Transverse colon (tissue), 4 donors: Measurements from ENCODE around the gene FOXI3. TPM values are rescaled to one million over a fixed set of nuclear protein-coding genes. Genes with fewer than 3 reads are reported as not detected.

Experiments used
- DNase-seq: peaks from one replicate; pipeline ENCODE4 v3.0.0-alpha.2; 2019
- H3K27ac ChIP-seq, 4 donors: fragments of 200-600 bp; sonication (generic); 2 replicates each; pipeline ENCODE4 v1.5.1; 2016 to 2018; ENCODE audit warnings: inconsistent platforms in 4 of 4
- H3K27me3 ChIP-seq: fragments of 200-600 bp; sonication (generic); 2 replicates; pipeline ENCODE4 v1.5.1; 2017; ENCODE audit warnings: inconsistent platforms
- H3K36me3 ChIP-seq, 4 donors: fragments of 200-600 bp; sonication (generic); 2 replicates each; pipeline ENCODE4 v1.5.1; 2017 to 2019; ENCODE audit warnings: inconsistent platforms in 4 of 4
- H3K4me1 ChIP-seq, 4 donors: fragments of 200-600 bp; sonication (generic); 2 replicates each; pipeline ENCODE4 v1.5.1; 2017 to 2020; ENCODE audit warnings: inconsistent platforms in 4 of 4
- H3K4me3 ChIP-seq, 4 donors: fragments of 200-600 bp; sonication (generic); 1 replicate in 1 of 4; 2 replicates in 3 of 4; pipeline versions ENCODE4 v1.5.1 to v1.6.1; 2017 to 2019; ENCODE audit warnings: inconsistent platforms in 4 of 4
- H3K9me3 ChIP-seq, 2 donors: fragments of 200-600 bp; sonication (generic); 2 replicates each; pipeline ENCODE4 v1.5.1; 2017 to 2019; ENCODE audit warnings: inconsistent platforms in 2 of 2
- EP300 ChIP-seq: sonication (generic); formaldehyde crosslinking; IDR thresholded peaks from one replicate; pipeline ENCODE4 v1.6.1; 2017; ENCODE audit warnings: antibody characterized with exemption, low read depth
- POLR2A ChIP-seq: fragments of 450-650 bp; IDR thresholded peaks from one replicate; pipeline ENCODE4 v1.6.1; 2016; ENCODE audit warnings: antibody characterized with exemption, mild to moderate bottlenecking, moderate library complexity
- POLR2AphosphoS5 ChIP-seq, 3 donors: sonication (generic); formaldehyde crosslinking; IDR thresholded peaks; one replicate each; pipeline ENCODE4 v1.6.1; 2016; ENCODE audit warnings: antibody characterized with exemption in 3 of 3
- WGBS, 2 donors: methylation state at CpG; one replicate each; pipeline ENCODE4 v1.1.5; 2018; ENCODE audit warnings: low coverage in 1 of 2; 5-methylcytosine and 5-hydroxymethylcytosine counted together
- in situ Hi-C, 4 donors: fragments of 200-750 bp; cut with MboI; loops; one replicate each; pipeline versions ENCODE4 v1.15.0 to v1.15.1; 2017; ENCODE audit warnings: low sequenced_read_pairs in 3 of 4, low pct_ligation_motif_present in 1 of 4, low pct_unique_long_range_greater_than_20kb in 1 of 4
- intact Hi-C: fragments of 100-400 bp; cut with DNase I; formaldehyde crosslinking; loops from one replicate; pipeline ENCODE4 v1.15.1; 2023; ENCODE audit warnings: low total_unique reads
- total RNA-seq, 4 donors: library from RNA; depleted of rRNA; stranded (reverse); fragments of >200 nt; gene quantifications; one replicate each; pipeline ENCODE4 v1.1.0, GENCODE V29; 2016
- TF ChIP-seq, protein P1 (sequence below), 5 experiments: fragments of 200-600 bp in 3 of 5; fragments of 450-650 bp in 2 of 5; sonication (generic) in 3 of 5; IDR thresholded peaks; 1 replicate in 2 of 5; 2 replicates in 3 of 5; pipeline ENCODE4 v1.5.1; 2016 to 2017; ENCODE audit warnings: antibody characterized with exemption in 5 of 5, inconsistent platforms in 3 of 5, mild to moderate bottlenecking in 2 of 5, moderate library complexity in 1 of 5

Gene FOXI3
- total RNA-seq, 4 donors from 2014 or later = not detected

DNA sequence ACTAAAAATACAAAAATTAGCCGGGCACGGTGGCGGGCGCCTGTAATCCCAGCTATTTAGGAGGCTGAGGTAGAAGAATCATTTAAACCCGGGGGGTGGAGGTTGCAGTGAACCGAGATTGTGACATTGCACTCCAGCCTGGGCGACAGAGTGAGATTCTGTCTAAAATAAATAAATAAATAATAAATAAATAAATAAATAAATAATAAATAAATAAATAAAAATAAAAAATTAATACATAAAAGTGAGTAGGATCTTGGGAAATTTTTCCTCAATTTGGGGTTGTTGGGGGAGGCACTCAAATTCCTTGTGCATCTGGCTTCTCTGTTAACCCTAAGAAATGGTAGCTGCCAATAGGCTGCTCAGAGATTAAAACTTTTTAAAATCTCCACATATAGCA, 20.3 kb upstream of the FOXI3 start:
- intact Hi-C loops = no loop called here
- in situ Hi-C loops = no loop called here

DNA sequence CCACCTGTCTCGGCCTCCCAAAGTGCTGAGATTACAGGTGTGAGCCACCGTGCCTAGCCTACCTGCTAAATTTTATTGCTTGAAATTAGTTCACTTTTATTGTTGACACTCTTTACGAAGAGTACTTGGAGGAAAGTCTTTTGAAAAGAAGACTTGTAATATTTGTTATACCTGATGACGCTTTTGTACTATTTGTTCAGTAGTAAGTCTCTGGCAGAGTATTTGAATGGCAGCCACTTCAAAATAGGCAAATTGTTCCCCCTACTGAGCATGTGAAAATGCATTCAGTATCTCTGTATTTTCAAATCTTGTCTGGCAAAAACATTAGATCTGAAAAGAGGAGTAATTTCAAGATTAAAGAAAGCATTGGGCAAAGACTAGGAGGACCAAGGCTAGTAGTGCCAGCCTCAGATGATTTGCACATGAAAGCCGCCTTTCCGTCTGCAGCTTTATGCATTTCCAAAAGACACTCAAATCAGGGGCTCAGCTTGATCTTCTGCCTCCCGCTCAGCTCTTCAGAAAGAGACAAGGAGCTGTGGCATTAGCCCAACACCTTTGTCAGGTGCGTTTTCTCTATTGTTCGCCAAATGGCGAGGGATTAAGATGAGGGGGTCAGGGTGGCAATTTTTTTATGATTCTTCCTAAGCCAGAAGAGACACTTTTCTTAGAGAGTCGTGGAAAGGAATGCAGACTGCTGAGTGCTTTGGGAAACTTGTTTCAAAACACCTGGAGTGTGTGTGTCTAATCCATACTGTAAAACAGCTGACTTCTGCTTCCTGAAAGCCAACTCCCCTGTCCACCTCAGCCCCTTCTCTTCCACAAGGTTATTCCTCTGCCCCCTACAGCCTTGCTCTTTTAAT, 18.8 kb upstream of the FOXI3 start:
- Histone ChIP-seq H3K27me3 (peaks cover 17% of the 10 kb centered on the region), H3K36me3 (no peaks in the 10 kb centered on the region), H3K4me1 (no peaks in the 10 kb centered on the region), H3K4me3 (no peak overlapping the region), H3K27ac (no peak overlapping the region), H3K9me3 (no peaks in the 10 kb centered on the region)
- intact Hi-C loops = no loop called here
- no peak for TF ChIP-seq POLR2A
- TF ChIP-seq EP300 = no peak
- TF ChIP-seq, protein P1, sequence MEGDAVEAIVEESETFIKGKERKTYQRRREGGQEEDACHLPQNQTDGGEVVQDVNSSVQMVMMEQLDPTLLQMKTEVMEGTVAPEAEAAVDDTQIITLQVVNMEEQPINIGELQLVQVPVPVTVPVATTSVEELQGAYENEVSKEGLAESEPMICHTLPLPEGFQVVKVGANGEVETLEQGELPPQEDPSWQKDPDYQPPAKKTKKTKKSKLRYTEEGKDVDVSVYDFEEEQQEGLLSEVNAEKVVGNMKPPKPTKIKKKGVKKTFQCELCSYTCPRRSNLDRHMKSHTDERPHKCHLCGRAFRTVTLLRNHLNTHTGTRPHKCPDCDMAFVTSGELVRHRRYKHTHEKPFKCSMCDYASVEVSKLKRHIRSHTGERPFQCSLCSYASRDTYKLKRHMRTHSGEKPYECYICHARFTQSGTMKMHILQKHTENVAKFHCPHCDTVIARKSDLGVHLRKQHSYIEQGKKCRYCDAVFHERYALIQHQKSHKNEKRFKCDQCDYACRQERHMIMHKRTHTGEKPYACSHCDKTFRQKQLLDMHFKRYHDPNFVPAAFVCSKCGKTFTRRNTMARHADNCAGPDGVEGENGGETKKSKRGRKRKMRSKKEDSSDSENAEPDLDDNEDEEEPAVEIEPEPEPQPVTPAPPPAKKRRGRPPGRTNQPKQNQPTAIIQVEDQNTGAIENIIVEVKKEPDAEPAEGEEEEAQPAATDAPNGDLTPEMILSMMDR (IDR thresholded peaks at IDR 0.05) = no peak
- TF ChIP-seq POLR2AphosphoS5 (IDR thresholded peaks at IDR 0.05) = no peak
- no peak for DNase-seq
- in situ Hi-C loops = no loop called here
- WGBS, 2 donors = 50 to 60% methylated on average over 4 to 11 of the region's 11 CpGs

More for the DNA sequence above, 20.3 kb upstream of the FOXI3 start:
- Histone ChIP-seq H3K36me3 (no peaks in the 10 kb centered on the region), H3K27ac (no peak overlapping the region), H3K9me3 (no peaks in the 10 kb centered on the region), H3K4me1 (no peaks in the 10 kb centered on the region), H3K27me3 (peaks cover 17% of the 10 kb centered on the region), H3K4me3 (no peak overlapping the region)
- no peak for DNase-seq
- WGBS, 2 donors = 90 to 95% methylated on average over 6 to 7 of the region's 7 CpGs
- no peak for TF ChIP-seq EP300
- TF ChIP-seq POLR2A = no peak

DNA sequence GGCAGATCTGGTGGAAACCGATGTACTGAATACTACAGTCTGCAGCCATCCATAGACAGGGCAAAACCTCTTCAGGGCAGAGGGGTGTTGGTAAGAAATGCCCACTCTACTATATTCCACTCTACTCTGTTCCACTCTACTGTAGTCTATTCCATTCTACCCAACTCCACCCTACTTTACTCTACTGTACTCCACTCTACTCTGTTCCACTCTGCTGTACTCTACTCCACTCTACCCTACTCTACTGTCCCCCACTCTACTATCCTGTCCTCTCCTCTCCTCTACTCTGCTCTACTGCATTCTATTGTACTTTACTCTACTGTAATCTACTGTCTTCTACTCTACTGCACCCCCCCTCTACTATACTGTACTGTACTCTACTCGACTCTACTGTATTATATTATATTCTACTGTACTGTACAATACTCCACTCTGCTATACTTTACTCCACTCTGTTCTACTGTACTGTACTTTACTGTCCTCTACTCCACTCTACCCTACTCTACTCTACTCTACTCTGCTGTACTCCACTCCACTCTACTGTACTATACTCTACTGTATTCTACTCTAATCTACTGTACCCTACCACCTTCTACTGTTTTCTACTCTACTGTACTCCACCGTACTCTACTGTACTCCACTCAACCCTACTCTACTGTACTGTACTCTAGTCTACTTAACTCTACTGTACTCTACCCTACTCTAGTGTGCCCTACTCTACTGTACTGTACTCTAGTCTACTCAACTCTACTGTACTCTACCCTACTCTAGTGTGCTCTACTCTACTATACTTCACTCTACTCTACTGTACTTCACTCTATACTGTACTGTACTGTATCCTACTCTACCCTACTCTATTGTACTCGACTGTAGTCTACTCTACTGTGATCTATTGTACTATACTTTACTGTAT, 17.0 kb upstream of the FOXI3 start:
- DNase-seq = no peak
- WGBS, 2 donors = 79 to 80% methylated on average over 3 to 4 of the region's 4 CpGs
- no peaks in the 10 kb centered on the region for H3K36me3 ChIP-seq
- intact Hi-C loops = no loop called here
- no peaks in the 10 kb centered on the region for H3K9me3 ChIP-seq
- TF ChIP-seq POLR2A (no peak), POLR2AphosphoS5 (IDR thresholded peaks at IDR 0.05) (no peak), EP300 (no peak)
- TF ChIP-seq, protein P1 (IDR thresholded peaks at IDR 0.05) = no peak
- no peak overlapping the region for H3K27ac ChIP-seq
- H3K27me3 ChIP-seq = peaks cover 17% of the 10 kb centered on the region
- in situ Hi-C loops = no loop called here
- no peak overlapping the region for H3K4me3 ChIP-seq
- H3K4me1 ChIP-seq = no peaks in the 10 kb centered on the region

DNA sequence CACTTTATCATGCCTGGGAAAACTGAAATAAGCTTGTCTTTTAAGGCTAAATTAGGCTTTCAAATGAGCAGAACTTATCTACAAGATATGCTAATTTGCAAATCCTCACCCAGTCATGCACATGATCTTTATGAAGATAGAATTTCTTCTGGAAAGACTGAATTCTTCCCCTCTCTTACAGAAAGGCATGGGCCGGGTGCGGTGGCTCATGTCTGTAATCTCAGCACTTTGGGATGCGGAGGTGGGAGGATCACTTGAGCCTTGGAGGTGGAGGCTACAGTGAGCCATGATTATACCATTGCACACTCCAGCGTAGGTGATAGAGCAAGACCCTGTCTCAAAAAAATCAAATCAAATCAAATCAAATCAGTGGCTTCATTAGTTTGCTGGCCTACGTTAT, 11.7 kb upstream of the FOXI3 start:
- Histone ChIP-seq H3K4me1 (no peaks in the 10 kb centered on the region), H3K27me3 (peaks cover 16% of the 10 kb centered on the region), H3K4me3 (no peak overlapping the region), H3K27ac (no peak overlapping the region), H3K36me3 (no peaks in the 10 kb centered on the region), H3K9me3 (no peaks in the 10 kb centered on the region)
- no peak for TF ChIP-seq POLR2AphosphoS5 (IDR thresholded peaks at IDR 0.05)
- TF ChIP-seq POLR2A = no peak
- no peak for TF ChIP-seq EP300
- WGBS, 2 donors = 83 to 90% methylated on average over 4 to 5 of the region's 5 CpGs
- no peak for DNase-seq
- intact Hi-C loops = no loop called here
- in situ Hi-C loops = no loop called here

DNA sequence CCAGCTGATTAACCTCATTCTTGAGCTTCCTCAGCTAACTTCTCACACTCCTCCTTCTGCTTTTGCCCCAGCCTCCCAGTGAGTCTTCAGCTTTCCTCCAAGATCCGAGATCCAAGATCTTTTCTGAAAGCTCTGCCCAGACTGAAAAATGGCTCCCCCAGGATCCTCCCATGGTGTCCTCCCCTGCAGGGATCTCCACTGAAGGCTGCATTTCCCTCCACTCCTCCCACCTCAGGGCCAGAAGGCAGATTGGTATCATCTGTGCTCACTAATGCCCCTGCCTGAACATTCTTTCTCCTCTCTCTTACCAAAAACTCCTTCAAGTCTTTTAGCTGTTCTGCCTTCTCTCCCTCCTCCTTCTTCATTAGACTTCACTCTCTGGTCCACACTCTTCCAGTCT, 6.1 kb upstream of the FOXI3 start:
- no peaks in the 10 kb centered on the region for H3K9me3 ChIP-seq
- in situ Hi-C loops = no loop called here
- no peaks in the 10 kb centered on the region for H3K4me1 ChIP-seq
- H3K36me3 ChIP-seq = no peaks in the 10 kb centered on the region
- WGBS, 2 donors = 20 to 52% methylated on average over 1 of the region's 1 CpG
- H3K4me3 ChIP-seq = no peak overlapping the region
- peaks cover 70% of the 10 kb centered on the region for H3K27me3 ChIP-seq
- intact Hi-C loops = no loop called here
- no peak for DNase-seq
- TF ChIP-seq EP300 = no peak
- TF ChIP-seq POLR2A = no peak
- TF ChIP-seq POLR2AphosphoS5 (IDR thresholded peaks at IDR 0.05) = no peak
- TF ChIP-seq, protein P1 (IDR thresholded peaks at IDR 0.05) = no peak
- H3K27ac ChIP-seq = no peak overlapping the region
